ENCODE results near the gene ATP4B.

DNA sequence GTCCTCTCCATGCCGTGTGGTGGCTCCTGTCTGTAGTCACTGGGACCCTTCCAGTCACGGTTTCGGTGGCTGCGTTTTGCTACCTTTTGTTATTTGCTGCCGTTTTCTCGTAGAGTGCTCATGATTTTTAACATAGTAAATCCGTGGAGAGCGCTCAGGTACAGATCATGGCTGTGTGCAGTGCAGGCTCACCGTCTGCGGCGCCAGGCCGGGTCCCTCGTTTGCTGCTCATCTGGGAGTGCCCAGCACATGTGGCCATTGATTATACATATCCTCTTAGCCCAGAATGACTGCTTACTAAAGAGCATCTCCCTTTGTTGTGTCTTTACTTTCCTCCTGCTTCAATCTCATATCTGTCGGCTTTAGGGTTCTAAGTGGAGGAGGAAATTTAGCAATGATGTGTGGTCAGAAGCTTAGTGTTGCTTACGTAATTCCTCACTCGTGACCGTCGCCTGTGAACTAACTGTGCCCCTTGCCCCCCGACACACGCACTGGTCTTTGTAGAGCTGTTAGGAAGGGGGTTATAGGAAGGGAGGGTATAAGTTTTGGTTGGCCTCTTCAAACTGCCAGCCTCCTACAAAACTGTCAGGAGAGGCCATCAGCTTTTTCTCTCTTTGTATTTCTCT lies 41.6 kb downstream of the ATP4B start:
- TF ChIP-seq, protein P1, sequence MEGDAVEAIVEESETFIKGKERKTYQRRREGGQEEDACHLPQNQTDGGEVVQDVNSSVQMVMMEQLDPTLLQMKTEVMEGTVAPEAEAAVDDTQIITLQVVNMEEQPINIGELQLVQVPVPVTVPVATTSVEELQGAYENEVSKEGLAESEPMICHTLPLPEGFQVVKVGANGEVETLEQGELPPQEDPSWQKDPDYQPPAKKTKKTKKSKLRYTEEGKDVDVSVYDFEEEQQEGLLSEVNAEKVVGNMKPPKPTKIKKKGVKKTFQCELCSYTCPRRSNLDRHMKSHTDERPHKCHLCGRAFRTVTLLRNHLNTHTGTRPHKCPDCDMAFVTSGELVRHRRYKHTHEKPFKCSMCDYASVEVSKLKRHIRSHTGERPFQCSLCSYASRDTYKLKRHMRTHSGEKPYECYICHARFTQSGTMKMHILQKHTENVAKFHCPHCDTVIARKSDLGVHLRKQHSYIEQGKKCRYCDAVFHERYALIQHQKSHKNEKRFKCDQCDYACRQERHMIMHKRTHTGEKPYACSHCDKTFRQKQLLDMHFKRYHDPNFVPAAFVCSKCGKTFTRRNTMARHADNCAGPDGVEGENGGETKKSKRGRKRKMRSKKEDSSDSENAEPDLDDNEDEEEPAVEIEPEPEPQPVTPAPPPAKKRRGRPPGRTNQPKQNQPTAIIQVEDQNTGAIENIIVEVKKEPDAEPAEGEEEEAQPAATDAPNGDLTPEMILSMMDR (IDR thresholded peaks at IDR 0.05; ENCODE audit: low read length): no peak
- TF ChIP-seq EZH2 (optimal IDR thresholded peaks at IDR 0.05; ENCODE audit: low read depth, low read length) (no peak), EZH2phosphoT487 (IDR thresholded peaks at IDR 0.05; ENCODE audit: low read length) (no peak)

Measured in MM.1S (cell line).